B cell (primary cell): Measurements from ENCODE around the gene GTF2IRD1. TPM values are rescaled to one million over a fixed set of nuclear protein-coding genes. Genes with fewer than 3 reads are reported as not detected.

ENCODE experiments used
- ATAC-seq: fragments of 200-7000 bp; cut with Tn5 transposase; one replicate; pipeline ENCODE4 v1.10.0; 2021; ENCODE audit warnings: low read depth, mild to moderate bottlenecking, moderate number of reproducible peaks, moderate library complexity
- CTCF ChIA-PET: fragments of 350-600 bp; sonication (Branson Sonifier 250); formaldehyde crosslinking; loops from one replicate; lab custom pipeline; 2021; ENCODE audit warnings: antibody characterized with exemption, inconsistent platforms; lab: Charles Lee
- POLR2A ChIA-PET: fragments of 350-600 bp; sonication (Branson Sonifier 250); formaldehyde crosslinking; loops from one replicate; lab custom pipeline; 2021; ENCODE audit warnings: antibody characterized with exemption; lab: Charles Lee
- DNase-seq: peaks from one replicate; pipeline ENCODE4 v3.0.0; 2013
- H2AFZ ChIP-seq: 2 replicates; pipeline ENCODE4 v1.6.1; 2012; ENCODE audit warnings: mild to moderate bottlenecking, low read depth, low read length; ENCODE audit not compliant: insufficient read depth, poor library complexity, severe bottlenecking
- H3K27ac ChIP-seq, 2 donors: 1 replicate in 1 of 2; 2 replicates in 1 of 2; pipeline ENCODE4 v1.5.1; 2012 to 2013; ENCODE audit warnings: low read length in 2 of 2, mild to moderate bottlenecking in 2 of 2, moderate library complexity in 1 of 2
- H3K27me3 ChIP-seq, 4 experiments: fragments of 200-600 bp in 1 of 4; sonication (generic) in 1 of 4; replicated peaks in 1 of 4; 1 replicate in 2 of 4; 2 replicates in 2 of 4; pipeline versions ENCODE4 v1.6.1 to v1.7.0; 2013 to 2016; ENCODE audit warnings: low read length in 3 of 4, mild to moderate bottlenecking in 2 of 4, mixed read lengths in 1 of 4, moderate library complexity in 1 of 4; ENCODE audit not compliant: insufficient read depth in 4 of 4, control insufficient read depth in 3 of 4; ENCODE audit errors: control extremely low read depth in 1 of 4
- H3K36me3 ChIP-seq, 2 experiments: replicated peaks in 1 of 2; 1 replicate in 1 of 2; 2 replicates in 1 of 2; pipeline versions ENCODE4 v1.6.1 to v1.7.1; 2013; ENCODE audit warnings: low read length in 1 of 2; ENCODE audit not compliant: insufficient read depth in 2 of 2, control insufficient read depth in 1 of 2; ENCODE audit errors: control extremely low read depth in 1 of 2, extremely low read depth in 1 of 2
- H3K4me1 ChIP-seq, 2 donors: fragments of 200-600 bp in 1 of 2; sonication (generic) in 1 of 2; 1 replicate in 1 of 2; 2 replicates in 1 of 2; pipeline versions ENCODE4 v1.5.1 to v1.6.1; 2013 to 2017; ENCODE audit warnings: low read length in 2 of 2; ENCODE audit not compliant: control insufficient read depth in 2 of 2, insufficient read depth in 2 of 2
- H3K4me2 ChIP-seq: replicated peaks from 2 replicates; pipeline ENCODE3; 2012; ENCODE audit warnings: mild to moderate bottlenecking, low read depth, low read length; ENCODE audit not compliant: poor library complexity, severe bottlenecking
- H3K4me3 ChIP-seq, 5 experiments: fragments of 200-600 bp in 1 of 5; sonication (generic) in 1 of 5; 1 replicate in 3 of 5; 2 replicates in 2 of 5; pipeline versions ENCODE4 v1.5.1 to v1.7.0; 2011 to 2016; ENCODE audit warnings: low read length in 4 of 5, mild to moderate bottlenecking in 4 of 5, low read depth in 2 of 5, control low read depth in 1 of 5, moderate library complexity in 1 of 5; ENCODE audit not compliant: insufficient read depth in 1 of 5; ENCODE audit errors: control extremely low read depth in 1 of 5, extremely low read depth in 1 of 5
- H3K79me2 ChIP-seq: fragments of 200-600 bp; sonication (generic); one replicate; pipeline ENCODE4 v1.6.0; 2016; ENCODE audit warnings: low read length; ENCODE audit not compliant: control insufficient read depth, insufficient read depth
- H3K9ac ChIP-seq: fragments of 200-600 bp; sonication (generic); 2 replicates; pipeline ENCODE4 v1.6.1; 2017; ENCODE audit warnings: mild to moderate bottlenecking, low read length, moderate library complexity
- H3K9me3 ChIP-seq, 3 donors: one replicate each; pipeline versions ENCODE4 v1.6.1 to v1.7.1; 2013; ENCODE audit warnings: low read length in 2 of 3; ENCODE audit not compliant: control insufficient read depth in 2 of 3, insufficient read depth in 1 of 3; ENCODE audit errors: control extremely low read depth in 1 of 3
- H4K20me1 ChIP-seq: 2 replicates; pipeline ENCODE4 v1.6.0; 2012; ENCODE audit warnings: mild to moderate bottlenecking, low read length; ENCODE audit not compliant: insufficient read depth, control insufficient read depth, poor library complexity, severe bottlenecking
- H3K27ac Mint-ChIP-seq: one replicate; pipeline ENCODE4 v1.8.0; 2021; ENCODE audit warnings: mixed read lengths
- H3K27me3 Mint-ChIP-seq: one replicate; pipeline ENCODE4 v1.8.0; 2021; ENCODE audit warnings: mixed read lengths
- H3K4me1 Mint-ChIP-seq: one replicate; pipeline ENCODE4 v1.8.0; 2021; ENCODE audit warnings: mixed read lengths
- H3K4me3 Mint-ChIP-seq: one replicate; pipeline ENCODE4 v1.8.0; 2021; ENCODE audit warnings: mixed read lengths
- H3K9me3 Mint-ChIP-seq: one replicate; pipeline ENCODE4 v1.8.0; 2022; ENCODE audit warnings: mixed read lengths; ENCODE audit not compliant: insufficient read depth
- EZH2 ChIP-seq: IDR thresholded peaks from 2 replicates; pipeline ENCODE4 v1.6.1; 2012; ENCODE audit warnings: borderline replicate concordance, low read depth, mild to moderate bottlenecking, moderate library complexity, low read length; ENCODE audit not compliant: insufficient read depth, poor library complexity, severe bottlenecking
- WGBS: methylation state at CpG from one replicate; pipeline ENCODE4 v1.1.5; 2013; ENCODE audit warnings: missing lambda C conversion rate; ENCODE audit not compliant: insufficient coverage; 5-methylcytosine and 5-hydroxymethylcytosine counted together
- intact Hi-C: fragments of 100-400 bp; cut with micrococcal nuclease; formaldehyde crosslinking; loops from one replicate; pipeline ENCODE4 v1.10.0; 2022
- polyA plus RNA-seq: library from polyadenylated mRNA; depleted of rRNA; stranded (reverse); fragments of >200 nt; gene quantifications from 2 replicates; pipeline ENCODE4 v1.2.3, GENCODE V29; 2012
- total RNA-seq, 2 donors: library from RNA; stranded (reverse); fragments of 120-200 nt in 1 of 2; gene quantifications; 1 replicate in 1 of 2; 2 replicates in 1 of 2; pipeline versions ENCODE4 v1.2.3 to v1.2.4, GENCODE V29; 2013 to 2022
- TF ChIP-seq, protein P1 (sequence below): fragments of 200-600 bp; IDR thresholded peaks from one replicate; pipeline ENCODE4 v1.8.0; 2022; ENCODE audit warnings: antibody characterized with exemption, mild to moderate bottlenecking

GTF2IRD1 gene
- total and polyA plus RNA-seq, 2 donors (not counting 1 experiment from before 2014, with no cell fraction given) = 0.45 to 2.2 TPM

GRCh38 chr7:74617180-74617744 is 163.6 kb downstream of the GTF2IRD1 start:
- 18% methylated on average over 9 of the region's 9 CpGs for WGBS
- Histone ChIP-seq H3K27ac (peak overlapping the region; percentile 41 to 66), H3K27me3 (no peaks in the 10 kb centered on the region), H3K36me3 (no peaks in the 10 kb centered on the region), H3K4me2 (peak overlapping the region; percentile 72), H2AFZ (peak overlapping the region; percentile 85), H3K9me3 (no peaks in the 10 kb centered on the region), H4K20me1 (no peaks in the 10 kb centered on the region), H3K9ac (peak overlapping the region; percentile 49), H3K79me2 (no peaks in the 10 kb centered on the region), H3K4me1 (peaks cover 23 to 27% of the 10 kb centered on the region in 2 donors), H3K4me3 (peak overlapping the region in 3 of 5 experiments; percentile 1 to 30 (median 27))
- peak; percentile 68 for ATAC-seq
- intact Hi-C loops = loop anchor here (2.0 kb wide), 1 partner anchor 44 kb away; no protein-coding TSS in a partner anchor
- Mint-ChIP-seq H3K27me3 (no peaks in the 10 kb centered on the region), H3K4me1 (peaks cover 32% of the 10 kb centered on the region), H3K4me3 (peak overlapping the region; percentile 76), H3K9me3 (no peaks in the 10 kb centered on the region), H3K27ac (peak overlapping the region; percentile 86)
- POLR2A ChIA-PET = interaction anchor here (0.6 kb wide), 1 partner anchor 50 kb away, joined by 3 read pairs; no protein-coding TSS in a partner anchor
- CTCF ChIA-PET = no interaction called here
- peak; percentile 56 for DNase-seq
- TF ChIP-seq, protein P1, sequence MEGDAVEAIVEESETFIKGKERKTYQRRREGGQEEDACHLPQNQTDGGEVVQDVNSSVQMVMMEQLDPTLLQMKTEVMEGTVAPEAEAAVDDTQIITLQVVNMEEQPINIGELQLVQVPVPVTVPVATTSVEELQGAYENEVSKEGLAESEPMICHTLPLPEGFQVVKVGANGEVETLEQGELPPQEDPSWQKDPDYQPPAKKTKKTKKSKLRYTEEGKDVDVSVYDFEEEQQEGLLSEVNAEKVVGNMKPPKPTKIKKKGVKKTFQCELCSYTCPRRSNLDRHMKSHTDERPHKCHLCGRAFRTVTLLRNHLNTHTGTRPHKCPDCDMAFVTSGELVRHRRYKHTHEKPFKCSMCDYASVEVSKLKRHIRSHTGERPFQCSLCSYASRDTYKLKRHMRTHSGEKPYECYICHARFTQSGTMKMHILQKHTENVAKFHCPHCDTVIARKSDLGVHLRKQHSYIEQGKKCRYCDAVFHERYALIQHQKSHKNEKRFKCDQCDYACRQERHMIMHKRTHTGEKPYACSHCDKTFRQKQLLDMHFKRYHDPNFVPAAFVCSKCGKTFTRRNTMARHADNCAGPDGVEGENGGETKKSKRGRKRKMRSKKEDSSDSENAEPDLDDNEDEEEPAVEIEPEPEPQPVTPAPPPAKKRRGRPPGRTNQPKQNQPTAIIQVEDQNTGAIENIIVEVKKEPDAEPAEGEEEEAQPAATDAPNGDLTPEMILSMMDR = no peak
- TF ChIP-seq EZH2 = no peak

GRCh38 chr7:74619235-74619860 is 165.6 kb downstream of the GTF2IRD1 start:
- 95% methylated on average over 14 of the region's 14 CpGs for WGBS
- H3K4me3 Mint-ChIP-seq = no peak overlapping the region

More at GRCh38 chr7:74619235-74619860, 165.6 kb downstream of the GTF2IRD1 start:
- Histone ChIP-seq H3K9ac (no peak overlapping the region), H4K20me1 (no peaks in the 10 kb centered on the region), H3K27me3 (no peaks in the 10 kb centered on the region), H3K4me2 (no peak overlapping the region), H3K79me2 (no peaks in the 10 kb centered on the region), H3K9me3 (no peaks in the 10 kb centered on the region), H3K36me3 (no peaks in the 10 kb centered on the region), H2AFZ (no peak overlapping the region), H3K4me1 (peaks cover 23 to 27% of the 10 kb centered on the region in 2 donors), H3K4me3 (no peak overlapping the region), H3K27ac (no peak overlapping the region)
- intact Hi-C loops = no loop called here
- ChIA-PET CTCF (interaction anchor here (0.6 to 0.7 kb wide), 2 partner anchors 76 to 968 kb away, joined by 3 to 7 read pairs; no protein-coding TSS in a partner anchor), POLR2A (no interaction called here)
- ATAC-seq (no peak), DNase-seq (no peak)
- no peak for TF ChIP-seq EZH2
- Mint-ChIP-seq H3K4me1 (peaks cover 29% of the 10 kb centered on the region), H3K27ac (no peak overlapping the region), H3K9me3 (no peaks in the 10 kb centered on the region), H3K27me3 (no peaks in the 10 kb centered on the region)
